ENCODE measurements around the gene MSI2. TPM values are rescaled to one million over a fixed set of nuclear protein-coding genes. Genes with fewer than 3 reads are reported as not detected.

Gene MSI2
- total RNA-seq, 1 donor from 2014 or later: 23.1 TPM

- Mint-ChIP-seq H3K9me3 (ENCODE audit: low read depth) (no peaks in the 10 kb centered on the region), H3K27ac (ENCODE audit: unreplicated experiment) (peak overlapping the region; percentile 83), H3K4me3 (ENCODE audit: unreplicated experiment) (no peak overlapping the region), H3K36me3 (ENCODE audit: low read depth) (no peaks in the 10 kb centered on the region), H3K4me1 (ENCODE audit: low read depth) (peaks cover 75% of the 10 kb centered on the region), H3K27me3 (ENCODE audit: low read depth) (no peaks in the 10 kb centered on the region)
- TF ChIP-seq CTCF (IDR thresholded peaks at IDR 0.05): no peak
- no peak for DNase-seq (ENCODE audit: low spot score)
Observed at GRCh38 chr17:57442914-57443571, 186.7 kb downstream of the MSI2 start.

- peaks cover 72% of the 10 kb centered on the region for H3K4me1 Mint-ChIP-seq (ENCODE audit: low read depth)
- no peak for DNase-seq (ENCODE audit: low spot score)
- H3K27ac Mint-ChIP-seq (ENCODE audit: unreplicated experiment): peak overlapping the region; percentile 82
- H3K9me3 Mint-ChIP-seq (ENCODE audit: low read depth): no peaks in the 10 kb centered on the region
- no peak for TF ChIP-seq CTCF (IDR thresholded peaks at IDR 0.05)
- no peaks in the 10 kb centered on the region for H3K36me3 Mint-ChIP-seq (ENCODE audit: low read depth)
- H3K4me3 Mint-ChIP-seq (ENCODE audit: unreplicated experiment): no peak overlapping the region
- no peaks in the 10 kb centered on the region for H3K27me3 Mint-ChIP-seq (ENCODE audit: low read depth)
Observed at GRCh38 chr17:57443781-57444180, 187.5 kb downstream of the MSI2 start.

- peak overlapping the region; percentile 75 for H3K27ac Mint-ChIP-seq (ENCODE audit: unreplicated experiment)
Observed at GRCh38 chr17:57444682-57445450, 188.5 kb downstream of the MSI2 start.

GRCh38 chr17:57445772-57446472, 189.6 kb downstream of the MSI2 start:
- TF ChIP-seq CTCF (IDR thresholded peaks at IDR 0.05): no peak
- no peaks in the 10 kb centered on the region for H3K27me3 Mint-ChIP-seq (ENCODE audit: low read depth)
- H3K4me1 Mint-ChIP-seq (ENCODE audit: low read depth): peaks cover 51% of the 10 kb centered on the region
- peak; percentile 15 for DNase-seq (ENCODE audit: low spot score)
- no peak overlapping the region for H3K4me3 Mint-ChIP-seq (ENCODE audit: unreplicated experiment)
- H3K36me3 Mint-ChIP-seq (ENCODE audit: low read depth): no peaks in the 10 kb centered on the region
- no peaks in the 10 kb centered on the region for H3K9me3 Mint-ChIP-seq (ENCODE audit: low read depth)
- no peak overlapping the region for H3K27ac Mint-ChIP-seq (ENCODE audit: unreplicated experiment)

More at GRCh38 chr17:57444682-57445450, 188.5 kb downstream of the MSI2 start:
- Mint-ChIP-seq H3K27me3 (ENCODE audit: low read depth) (no peaks in the 10 kb centered on the region), H3K36me3 (ENCODE audit: low read depth) (no peaks in the 10 kb centered on the region), H3K9me3 (ENCODE audit: low read depth) (no peaks in the 10 kb centered on the region), H3K4me1 (ENCODE audit: low read depth) (peaks cover 62% of the 10 kb centered on the region), H3K4me3 (ENCODE audit: unreplicated experiment) (peak overlapping the region; percentile 9)
- peak; percentile 29 for DNase-seq (ENCODE audit: low spot score)
- TF ChIP-seq CTCF (IDR thresholded peaks at IDR 0.05): no peak

GRCh38 chr17:57447357-57447989, 191.2 kb downstream of the MSI2 start:
- Mint-ChIP-seq H3K27ac (ENCODE audit: unreplicated experiment) (no peak overlapping the region), H3K4me1 (ENCODE audit: low read depth) (peaks cover 36% of the 10 kb centered on the region), H3K36me3 (ENCODE audit: low read depth) (no peaks in the 10 kb centered on the region), H3K4me3 (ENCODE audit: unreplicated experiment) (no peak overlapping the region), H3K27me3 (ENCODE audit: low read depth) (no peaks in the 10 kb centered on the region), H3K9me3 (ENCODE audit: low read depth) (no peaks in the 10 kb centered on the region)
- TF ChIP-seq CTCF (IDR thresholded peaks at IDR 0.05): no peak
- peak; percentile 35 for DNase-seq (ENCODE audit: low spot score)

Measured in chondrocyte (in vitro differentiated cells).